Mammary epithelial cell (primary cell): Measurements from ENCODE around the gene HOOK1.

ENCODE experiments used
- EZH2 ChIP-seq: IDR thresholded peaks from 2 replicates; pipeline ENCODE4 v1.6.1; 2012; ENCODE audit warnings: low read length, inconsistent platforms, borderline replicate concordance
- TF ChIP-seq, protein P1 (sequence below), 2 donors: IDR thresholded peaks in 1 of 2; conservative IDR thresholded peaks in 1 of 2; 2 replicates each; pipeline ENCODE4 v1.5.1; 2011 to 2012; ENCODE audit warnings: inconsistent platforms in 2 of 2, low read length in 2 of 2, mild to moderate bottlenecking in 2 of 2, control low read depth in 1 of 2, low read depth in 1 of 2; ENCODE audit not compliant: insufficient read depth in 1 of 2; ENCODE audit errors: extremely low read depth in 1 of 2

DNA sequence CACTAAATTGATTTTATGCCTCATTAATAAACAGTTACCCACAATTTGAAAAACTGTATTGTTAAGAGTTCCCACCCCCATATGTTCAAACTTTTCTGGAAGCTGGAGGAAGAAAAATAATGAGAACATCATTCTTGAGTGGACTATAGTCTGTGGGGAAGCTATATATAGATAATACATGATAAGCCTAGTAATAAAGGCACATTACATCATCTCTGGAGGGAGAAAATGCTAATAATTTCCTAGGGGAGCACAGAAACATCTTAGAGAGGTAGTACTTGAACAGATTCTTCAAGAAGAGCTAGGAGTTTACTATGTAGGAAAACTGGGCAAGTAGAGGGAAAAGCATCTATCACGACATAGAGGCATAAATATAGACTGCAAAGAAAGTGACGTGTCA, 92.2 kb downstream of the HOOK1 start:
- TF ChIP-seq, protein P1, sequence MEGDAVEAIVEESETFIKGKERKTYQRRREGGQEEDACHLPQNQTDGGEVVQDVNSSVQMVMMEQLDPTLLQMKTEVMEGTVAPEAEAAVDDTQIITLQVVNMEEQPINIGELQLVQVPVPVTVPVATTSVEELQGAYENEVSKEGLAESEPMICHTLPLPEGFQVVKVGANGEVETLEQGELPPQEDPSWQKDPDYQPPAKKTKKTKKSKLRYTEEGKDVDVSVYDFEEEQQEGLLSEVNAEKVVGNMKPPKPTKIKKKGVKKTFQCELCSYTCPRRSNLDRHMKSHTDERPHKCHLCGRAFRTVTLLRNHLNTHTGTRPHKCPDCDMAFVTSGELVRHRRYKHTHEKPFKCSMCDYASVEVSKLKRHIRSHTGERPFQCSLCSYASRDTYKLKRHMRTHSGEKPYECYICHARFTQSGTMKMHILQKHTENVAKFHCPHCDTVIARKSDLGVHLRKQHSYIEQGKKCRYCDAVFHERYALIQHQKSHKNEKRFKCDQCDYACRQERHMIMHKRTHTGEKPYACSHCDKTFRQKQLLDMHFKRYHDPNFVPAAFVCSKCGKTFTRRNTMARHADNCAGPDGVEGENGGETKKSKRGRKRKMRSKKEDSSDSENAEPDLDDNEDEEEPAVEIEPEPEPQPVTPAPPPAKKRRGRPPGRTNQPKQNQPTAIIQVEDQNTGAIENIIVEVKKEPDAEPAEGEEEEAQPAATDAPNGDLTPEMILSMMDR (conservative IDR thresholded peaks at IDR 0.05 in 1 of 2, IDR thresholded peaks at IDR 0.05 in 1 of 2; ENCODE audit: extremely low read depth in 1 of 2, insufficient read depth in 1 of 2, low read depth in 1 of 2, low read length in 2 of 2) = no peak
- no peak for TF ChIP-seq EZH2
